RWPE2 (cell line): ENCODE measurements around the gene VDR.

ENCODE experiments used
- ATAC-seq: fragments of 200-7000 bp; cut with Tn5 transposase; 3 replicates; pipeline ENCODE4 v1.9.1; 2021; ENCODE audit warnings: low read depth
- DNase-seq: peaks from one replicate; pipeline ENCODE4 v3.0.0-alpha.2; 2020; ENCODE audit warnings: low spot score
- H3K27ac ChIP-seq: fragments of 450-650 bp; 2 replicates; pipeline ENCODE4 v1.5.1; 2017; ENCODE audit warnings: mild to moderate bottlenecking; ENCODE audit not compliant: poor library complexity, severe bottlenecking
- H3K27me3 ChIP-seq: fragments of 250-450 bp; sonication (Bioruptor Pico); 2 replicates; pipeline ENCODE4 v1.5.1; 2021; ENCODE audit warnings: mild to moderate bottlenecking, moderate library complexity; ENCODE audit not compliant: insufficient read depth, poor library complexity, severe bottlenecking
- H3K36me3 ChIP-seq: fragments of 250-450 bp; sonication (Bioruptor Pico); 2 replicates; pipeline ENCODE4 v1.5.1; 2020; ENCODE audit warnings: low read depth, mild to moderate bottlenecking, moderate library complexity
- H3K4me1 ChIP-seq: fragments of 250-450 bp; sonication (Bioruptor Pico); 2 replicates; pipeline ENCODE4 v1.5.1; 2021; ENCODE audit warnings: mild to moderate bottlenecking, moderate library complexity; ENCODE audit not compliant: insufficient read depth, poor library complexity, severe bottlenecking
- H3K4me3 ChIP-seq: fragments of 250-450 bp; sonication (Bioruptor Pico); 2 replicates; pipeline ENCODE4 v1.5.1; 2021; ENCODE audit warnings: mild to moderate bottlenecking, moderate library complexity; ENCODE audit not compliant: severe bottlenecking
- H3K9me3 ChIP-seq: fragments of 250-450 bp; sonication (Bioruptor Pico); 2 replicates; pipeline ENCODE4 v1.5.1; 2021; ENCODE audit warnings: mild to moderate bottlenecking, moderate library complexity; ENCODE audit not compliant: severe bottlenecking
- CTCF ChIP-seq: fragments of 450-650 bp; IDR thresholded peaks from one replicate; pipeline ENCODE4 v1.5.1; 2017; ENCODE audit warnings: mild to moderate bottlenecking, moderate library complexity; ENCODE audit not compliant: poor library complexity, severe bottlenecking

VDR gene

GRCh38 chr12:47908738-47909137 lies 3.9 kb upstream of the VDR start:
- Histone ChIP-seq H3K4me1 (peaks cover 5% of the 10 kb centered on the region), H3K27me3 (no peaks in the 10 kb centered on the region)
- ATAC-seq = no peak

GRCh38 chr12:47907851-47908454 lies 3.2 kb upstream of the VDR start:
- no peak overlapping the region for H3K4me3 ChIP-seq
- ATAC-seq = no peak

More at GRCh38 chr12:47908738-47909137, 3.9 kb upstream of the VDR start:
- Histone ChIP-seq H3K9me3 (no peaks in the 10 kb centered on the region), H3K27ac (no peak overlapping the region), H3K36me3 (no peaks in the 10 kb centered on the region), H3K4me3 (no peak overlapping the region)
- no peak for TF ChIP-seq CTCF
- no peak for DNase-seq

GRCh38 chr12:47903927-47904712 lies 674 bp downstream of the VDR start:
- ATAC-seq (peak; percentile 68), DNase-seq (peak; percentile 83)
- Histone ChIP-seq H3K27ac (peak overlapping the region; percentile 84), H3K9me3 (no peaks in the 10 kb centered on the region), H3K4me1 (peaks cover 20% of the 10 kb centered on the region), H3K36me3 (peaks cover 10% of the 10 kb centered on the region; the same call in 1 of the 2 replicates), H3K4me3 (peak overlapping the region; percentile 58), H3K27me3 (no peaks in the 10 kb centered on the region)
- no peak for TF ChIP-seq CTCF

More at GRCh38 chr12:47907851-47908454, 3.2 kb upstream of the VDR start:
- no peak for DNase-seq
- no peaks in the 10 kb centered on the region for H3K36me3 ChIP-seq
- H3K27ac ChIP-seq = no peak overlapping the region
- peaks cover 8% of the 10 kb centered on the region for H3K4me1 ChIP-seq
- no peaks in the 10 kb centered on the region for H3K27me3 ChIP-seq
- no peaks in the 10 kb centered on the region for H3K9me3 ChIP-seq
- TF ChIP-seq CTCF = no peak

- Histone ChIP-seq H3K27ac (peak overlapping the region; percentile 84), H3K27me3 (no peaks in the 10 kb centered on the region), H3K4me1 (peaks cover 20% of the 10 kb centered on the region), H3K9me3 (no peaks in the 10 kb centered on the region), H3K4me3 (peak overlapping the region; percentile 58), H3K36me3 (peaks cover 17% of the 10 kb centered on the region; the same call in 1 of the 2 replicates)
- DNase-seq = no peak
- no peak for TF ChIP-seq CTCF
- ATAC-seq = no peak
These were observed 1.6 kb downstream of the VDR start for GRCh38 chr12:47903151-47903611.
